Frontal cortex (tissue), 4 donors: ENCODE data around the gene L3MBTL3. TPM values are rescaled to one million over a fixed set of nuclear protein-coding genes. Genes with fewer than 3 reads are reported as not detected.
"Not testable (repeated sequence)": the region's sequence is repeated elsewhere in the genome, so short reads cannot be mapped to it uniquely, and the experiment has no call there.

Source experiments
- DNase-seq, 2 donors: peaks; one replicate each; pipeline ENCODE4 v3.0.0; 2012; ENCODE audit warnings: low spot score in 2 of 2
- FAIRE-seq: peaks from 2 replicates; lab custom pipeline; 2012; peaks lifted over from hg19 to GRCh38; lab: Jason Lieb, UNC
- total RNA-seq: library from RNA; depleted of rRNA; stranded (reverse); fragments of >200 nt; gene quantifications from one replicate; pipeline ENCODE4 v1.2.3, GENCODE V29; 2014
- donor health status: control.
- donor health status: control.
- donor health status: control.

Gene L3MBTL3
- total RNA-seq, 1 donor from 2014 or later: 46.1 TPM

- FAIRE-seq (no peak), DNase-seq (no peak)
These were observed 47.3 kb downstream of the L3MBTL3 start for GRCh38 chr6:130065609-130066156.

GRCh38 chr6:130069485-130069884 lies 51.1 kb downstream of the L3MBTL3 start:
- FAIRE-seq (no peak), DNase-seq (no peak)

GRCh38 chr6:130070326-130070725 lies 51.9 kb downstream of the L3MBTL3 start:
- FAIRE-seq (no peak), DNase-seq (no peak)

- FAIRE-seq (no peak), DNase-seq (no peak)
These were observed 52.4 kb downstream of the L3MBTL3 start for GRCh38 chr6:130070792-130071191.

- DNase-seq (no peak), FAIRE-seq (no peak)
These were observed 57.6 kb downstream of the L3MBTL3 start for GRCh38 chr6:130075879-130076460.

- FAIRE-seq (no peak), DNase-seq (no peak)
These were observed 58.1 kb downstream of the L3MBTL3 start for GRCh38 chr6:130076512-130076911.

GRCh38 chr6:130090796-130091195 lies 72.4 kb downstream of the L3MBTL3 start:
- DNase-seq (no peak), FAIRE-seq (no peak)

- FAIRE-seq: no peak
These were observed 75.2 kb downstream of the L3MBTL3 start for GRCh38 chr6:130093546-130093945.

GRCh38 chr6:130098317-130098716 lies 79.9 kb downstream of the L3MBTL3 start:
- FAIRE-seq (no peak), DNase-seq (no peak)

More at GRCh38 chr6:130093546-130093945, 75.2 kb downstream of the L3MBTL3 start:
- DNase-seq: no peak

- FAIRE-seq: no peak
These were observed 80.7 kb downstream of the L3MBTL3 start for GRCh38 chr6:130099119-130099518.

GRCh38 chr6:130105996-130106704 lies 87.8 kb downstream of the L3MBTL3 start:
- no peak for DNase-seq
- FAIRE-seq: no peak

More at GRCh38 chr6:130099119-130099518, 80.7 kb downstream of the L3MBTL3 start:
- no peak for DNase-seq

GRCh38 chr6:130107710-130108109 lies 89.3 kb downstream of the L3MBTL3 start:
- DNase-seq (no peak), FAIRE-seq (no peak)

GRCh38 chr6:130111031-130111430 lies 92.7 kb downstream of the L3MBTL3 start:
- no peak for FAIRE-seq

GRCh38 chr6:130113201-130113710 lies 94.9 kb downstream of the L3MBTL3 start:
- no peak for FAIRE-seq

More at GRCh38 chr6:130111031-130111430, 92.7 kb downstream of the L3MBTL3 start:
- no peak for DNase-seq

GRCh38 chr6:130115036-130115435 lies 96.7 kb downstream of the L3MBTL3 start:
- no peak for DNase-seq
- FAIRE-seq: no peak

More at GRCh38 chr6:130113201-130113710, 94.9 kb downstream of the L3MBTL3 start:
- no peak for DNase-seq

GRCh38 chr6:130116273-130116672 lies 97.9 kb downstream of the L3MBTL3 start:
- no peak for FAIRE-seq
- no peak for DNase-seq

GRCh38 chr6:130117187-130117701 lies 98.9 kb downstream of the L3MBTL3 start:
- not testable (repeated sequence) for FAIRE-seq, DNase-seq

- FAIRE-seq (no peak), DNase-seq (no peak)
These were observed 99.9 kb downstream of the L3MBTL3 start for GRCh38 chr6:130118236-130118635.

- FAIRE-seq: no peak
- no peak for DNase-seq
These were observed 100.8 kb downstream of the L3MBTL3 start for GRCh38 chr6:130119211-130119610.

GRCh38 chr6:130120731-130121130 lies 102.3 kb downstream of the L3MBTL3 start:
- FAIRE-seq (no peak), DNase-seq (no peak)

- DNase-seq (no peak), FAIRE-seq (no peak)
These were observed 103.9 kb downstream of the L3MBTL3 start for GRCh38 chr6:130122243-130122642.
